Liver (tissue), 9 donors: Measurements from ENCODE around the gene LSAMP. TPM values are rescaled to one million over a fixed set of nuclear protein-coding genes. Genes with fewer than 3 reads are reported as not detected.

ENCODE experiments used
- DNase-seq: peaks from one replicate; pipeline ENCODE4 v3.0.0-alpha.2; 2017; ENCODE audit warnings: low spot score
- H3K27ac ChIP-seq, 2 donors: one replicate each; pipeline ENCODE4 v1.7.0; 2013; ENCODE audit warnings: inconsistent platforms in 2 of 2, low read length in 2 of 2, control low read depth in 1 of 2, low read depth in 1 of 2, mild to moderate bottlenecking in 1 of 2
- H3K27me3 ChIP-seq, 4 donors: one replicate each; pipeline versions ENCODE4 v1.6.1 to v1.7.0; 2013; ENCODE audit warnings: low read length in 3 of 4, inconsistent platforms in 1 of 4, mild to moderate bottlenecking in 1 of 4, moderate library complexity in 1 of 4; ENCODE audit not compliant: control insufficient read depth in 4 of 4, insufficient read depth in 4 of 4
- H3K36me3 ChIP-seq, 4 donors: one replicate each; pipeline versions ENCODE4 v1.6.1 to v1.7.0; 2013; ENCODE audit warnings: low read length in 3 of 4, mild to moderate bottlenecking in 3 of 4, low read depth in 1 of 4, moderate library complexity in 1 of 4; ENCODE audit not compliant: control insufficient read depth in 4 of 4, insufficient read depth in 3 of 4
- H3K4me1 ChIP-seq, 4 donors: one replicate each; pipeline versions ENCODE4 v1.6.1 to v1.7.0; 2013; ENCODE audit warnings: low read length in 3 of 4, mild to moderate bottlenecking in 3 of 4, moderate library complexity in 1 of 4; ENCODE audit not compliant: control insufficient read depth in 4 of 4, insufficient read depth in 4 of 4
- H3K4me3 ChIP-seq, 3 donors: one replicate each; pipeline versions ENCODE4 v1.6.1 to v1.7.0; 2013; ENCODE audit warnings: low read length in 3 of 3, control low read depth in 1 of 3, low read depth in 1 of 3, mild to moderate bottlenecking in 1 of 3
- H3K9ac ChIP-seq, 2 donors: one replicate each; pipeline ENCODE4 v1.7.0; 2013; ENCODE audit warnings: low read length in 2 of 2, mild to moderate bottlenecking in 2 of 2, moderate library complexity in 2 of 2, control low read depth in 1 of 2, low read depth in 1 of 2
- H3K9me3 ChIP-seq, 4 donors: one replicate each; pipeline versions ENCODE4 v1.6.1 to v1.7.0; 2013; ENCODE audit warnings: low read length in 3 of 4; ENCODE audit not compliant: control insufficient read depth in 4 of 4
- ATF3 ChIP-seq: IDR thresholded peaks from 2 replicates; pipeline ENCODE4 v1.6.1; 2016; ENCODE audit warnings: antibody characterized with exemption
- CTCF ChIP-seq: fragments of 150-350 bp; IDR thresholded peaks from 2 replicates; pipeline ENCODE4 v1.5.1; 2017; ENCODE audit warnings: improper control_type of control experiment, low read depth, low read length; ENCODE audit not compliant: missing input control
- EGR1 ChIP-seq, 2 donors: IDR thresholded peaks; 2 replicates each; pipeline ENCODE4 v1.6.1; 2016 to 2018; ENCODE audit warnings: antibody characterized with exemption in 2 of 2, low read depth in 2 of 2
- FOXA2 ChIP-seq: IDR thresholded peaks from 2 replicates; pipeline ENCODE4 v1.6.1; 2016; ENCODE audit warnings: antibody characterized with exemption
- GABPA ChIP-seq, 2 donors: IDR thresholded peaks in 1 of 2; conservative IDR thresholded peaks in 1 of 2; 2 replicates each; pipeline ENCODE4 v1.6.1; 2016; ENCODE audit warnings: antibody characterized with exemption in 2 of 2, mild to moderate bottlenecking in 1 of 2, moderate library complexity in 1 of 2
- JUND ChIP-seq, 2 donors: IDR thresholded peaks; 2 replicates each; pipeline ENCODE4 v1.6.1; 2016; ENCODE audit warnings: antibody characterized with exemption in 2 of 2
- RAD21 ChIP-seq, 2 donors: IDR thresholded peaks; 2 replicates each; pipeline ENCODE4 v1.6.1; 2016; ENCODE audit warnings: antibody characterized with exemption in 2 of 2, mild to moderate bottlenecking in 2 of 2
- REST ChIP-seq: IDR thresholded peaks from 2 replicates; pipeline ENCODE4 v1.6.1; 2016; ENCODE audit warnings: antibody characterized with exemption, mild to moderate bottlenecking
- SP1 ChIP-seq: IDR thresholded peaks from 2 replicates; pipeline ENCODE4 v1.6.1; 2018; ENCODE audit warnings: antibody characterized with exemption, mild to moderate bottlenecking
- TAF1 ChIP-seq: conservative IDR thresholded peaks from 2 replicates; pipeline ENCODE4 v1.6.1; 2016; ENCODE audit warnings: antibody characterized with exemption, mild to moderate bottlenecking
- ZBTB33 ChIP-seq: IDR thresholded peaks from 2 replicates; pipeline ENCODE4 v1.6.1; 2016; ENCODE audit warnings: antibody characterized with exemption
- WGBS: extraction: QIAGEN DNeasy Blood & Tissue Kit; methylation state at CpG from one replicate; pipeline ENCODE4 v1.1.7; 2013; 5-methylcytosine and 5-hydroxymethylcytosine counted together
- polyA plus RNA-seq, 2 donors: library from polyadenylated mRNA; stranded (reverse) in 1 of 2; unstranded in 1 of 2; fragments of 200-250 nt in 1 of 2; fragments of >200 nt in 1 of 2; fragmentation: Nextera tagmentation in 1 of 2; extraction: Ambion mirVana in 1 of 2; gene quantifications; one replicate each; pipeline versions ENCODE4 v1.2.1 to v1.2.3, GENCODE V29; 2013 to 2015
- total RNA-seq, 2 donors: library from RNA; depleted of rRNA; stranded (reverse); fragments of >200 nt; gene quantifications; one replicate each; pipeline ENCODE4 v1.2.3, GENCODE V29; 2014
- donor health status: healthy.
- donor health status: healthy.
- donor health status: healthy.
- donor health status: healthy.
- donor health status: healthy.

LSAMP gene
- total and polyA plus RNA-seq, 4 donors = 0.01 to 0.17 (median 0.06) TPM

- Histone ChIP-seq H3K27ac (no peak overlapping the region), H3K36me3 (no peaks in the 10 kb centered on the region), H3K9me3 (peaks cover 0 to 3% (median 0%) of the 10 kb centered on the region in 4 donors), H3K4me3 (no peak overlapping the region), H3K4me1 (no peaks in the 10 kb centered on the region), H3K9ac (no peak overlapping the region), H3K27me3 (peaks cover 0 to 3% (median 0%) of the 10 kb centered on the region in 4 donors)
- DNase-seq = no peak
- WGBS = 83% methylated on average over 4 of the region's 4 CpGs
- TF ChIP-seq JUND (IDR thresholded peaks at IDR 0.05) = no peak
- TF ChIP-seq FOXA2 = no peak
- TF ChIP-seq SP1 = no peak
- TF ChIP-seq GABPA (IDR thresholded peaks at IDR 0.05 in 1 of 2, conservative IDR thresholded peaks at IDR 0.05 in 1 of 2) = no peak
- TF ChIP-seq ZBTB33 = no peak
- TF ChIP-seq RAD21 (IDR thresholded peaks at IDR 0.05) = no peak
- TF ChIP-seq EGR1 (IDR thresholded peaks at IDR 0.05; ENCODE audit: low read depth in 2 of 2) = no peak
- no peak for TF ChIP-seq ATF3
- TF ChIP-seq TAF1 = no peak
Measured at GRCh38 chr3:116441652-116442051, 3.6 kb downstream of the LSAMP start.

- H3K4me1 ChIP-seq = no peaks in the 10 kb centered on the region
- H3K9me3 ChIP-seq = no peaks in the 10 kb centered on the region
- H3K9ac ChIP-seq = no peak overlapping the region
- H3K4me3 ChIP-seq = no peak overlapping the region
- no peak for DNase-seq
- 61% methylated on average over 2 of the region's 2 CpGs for WGBS
- no peaks in the 10 kb centered on the region for H3K36me3 ChIP-seq
- no peak overlapping the region for H3K27ac ChIP-seq
- TF ChIP-seq JUND (IDR thresholded peaks at IDR 0.05) (no peak), GABPA (IDR thresholded peaks at IDR 0.05 in 1 of 2, conservative IDR thresholded peaks at IDR 0.05 in 1 of 2) (no peak), TAF1 (no peak), ATF3 (no peak), RAD21 (IDR thresholded peaks at IDR 0.05) (no peak), CTCF (no peak), EGR1 (IDR thresholded peaks at IDR 0.05; ENCODE audit: low read depth in 2 of 2) (no peak), REST (no peak), FOXA2 (no peak)
- peaks cover 0 to 3% (median 0%) of the 10 kb centered on the region in 4 donors for H3K27me3 ChIP-seq
Measured at GRCh38 chr3:116440196-116440595, 5.1 kb downstream of the LSAMP start.
